Muscle layer of colon (tissue), 2 donors: ENCODE measurements around the gene ADPRS.

Experiments
- H3K27ac ChIP-seq: one replicate; pipeline ENCODE4 v1.7.0; 2013; ENCODE audit warnings: low read depth, mild to moderate bottlenecking, low read length, moderate library complexity
- H3K27me3 ChIP-seq, 2 donors: one replicate each; pipeline ENCODE4 v1.7.0; 2013; ENCODE audit warnings: low read length in 2 of 2, mild to moderate bottlenecking in 2 of 2; ENCODE audit not compliant: insufficient read depth in 2 of 2, control insufficient read depth in 1 of 2
- H3K36me3 ChIP-seq: one replicate; pipeline ENCODE4 v1.7.0; 2013; ENCODE audit warnings: mild to moderate bottlenecking, low read length; ENCODE audit not compliant: insufficient read depth
- H3K4me1 ChIP-seq: one replicate; pipeline ENCODE4 v1.7.0; 2013; ENCODE audit warnings: mild to moderate bottlenecking, low read length; ENCODE audit not compliant: insufficient read depth
- H3K4me3 ChIP-seq, 2 donors: one replicate each; pipeline ENCODE4 v1.7.0; 2013; ENCODE audit warnings: low read length in 2 of 2, low read depth in 1 of 2, mild to moderate bottlenecking in 1 of 2, moderate library complexity in 1 of 2
- H3K9ac ChIP-seq: one replicate; pipeline ENCODE4 v1.7.0; 2013; ENCODE audit warnings: low read length
- H3K9me3 ChIP-seq: one replicate; pipeline ENCODE4 v1.7.0; 2013; ENCODE audit warnings: mild to moderate bottlenecking, low read length
- donor health status: abdominal sarcoma.
- donor health status: Adenocarcinoma of cecum.

The ADPRS gene

GRCh38 chr1:36114371-36114770 lies 25.7 kb downstream of the ADPRS start:
- Histone ChIP-seq H3K4me3 (no peak overlapping the region), H3K36me3 (no peaks in the 10 kb centered on the region), H3K27ac (no peak overlapping the region), H3K4me1 (peaks cover 14% of the 10 kb centered on the region), H3K27me3 (no peaks in the 10 kb centered on the region), H3K9me3 (no peaks in the 10 kb centered on the region), H3K9ac (no peak overlapping the region)

- no peaks in the 10 kb centered on the region for H3K27me3 ChIP-seq
- no peak overlapping the region for H3K9ac ChIP-seq
- H3K9me3 ChIP-seq: no peaks in the 10 kb centered on the region
- peaks cover 14% of the 10 kb centered on the region for H3K4me1 ChIP-seq
- H3K4me3 ChIP-seq: no peak overlapping the region
- H3K36me3 ChIP-seq: no peaks in the 10 kb centered on the region
- H3K27ac ChIP-seq: peak overlapping the region; percentile 63
These were observed 26.5 kb downstream of the ADPRS start for GRCh38 chr1:36115200-36115669.

- no peak overlapping the region for H3K27ac ChIP-seq
These were observed 27.2 kb downstream of the ADPRS start for GRCh38 chr1:36115931-36116330.

DNA sequence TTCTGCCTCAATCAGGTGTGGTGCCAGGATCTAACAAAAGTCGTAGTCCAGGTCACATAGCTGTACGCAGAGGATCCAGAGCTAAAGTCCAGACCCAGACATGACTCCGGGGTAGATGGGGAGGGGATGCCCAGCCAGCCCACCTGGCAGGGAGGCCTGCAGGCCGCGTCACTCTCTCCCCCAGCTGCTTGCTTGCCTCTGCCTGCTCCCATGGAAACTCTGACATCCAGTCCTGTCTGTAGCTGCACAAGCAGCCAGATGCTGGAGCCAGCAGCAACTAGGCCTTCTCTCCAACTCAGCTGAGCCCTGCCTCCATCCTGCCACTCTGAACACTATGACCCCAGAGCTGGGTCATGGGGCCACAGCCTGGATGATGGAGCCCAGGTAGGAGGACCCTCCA lies 28.2 kb downstream of the ADPRS start:
- Histone ChIP-seq H3K36me3 (no peaks in the 10 kb centered on the region), H3K27me3 (no peaks in the 10 kb centered on the region), H3K4me3 (no peak overlapping the region), H3K27ac (no peak overlapping the region), H3K4me1 (peaks cover 14% of the 10 kb centered on the region), H3K9ac (no peak overlapping the region), H3K9me3 (no peaks in the 10 kb centered on the region)

More at GRCh38 chr1:36115931-36116330, 27.2 kb downstream of the ADPRS start:
- Histone ChIP-seq H3K27me3 (no peaks in the 10 kb centered on the region), H3K9me3 (no peaks in the 10 kb centered on the region), H3K9ac (no peak overlapping the region), H3K4me3 (no peak overlapping the region), H3K4me1 (peaks cover 14% of the 10 kb centered on the region), H3K36me3 (no peaks in the 10 kb centered on the region)

DNA sequence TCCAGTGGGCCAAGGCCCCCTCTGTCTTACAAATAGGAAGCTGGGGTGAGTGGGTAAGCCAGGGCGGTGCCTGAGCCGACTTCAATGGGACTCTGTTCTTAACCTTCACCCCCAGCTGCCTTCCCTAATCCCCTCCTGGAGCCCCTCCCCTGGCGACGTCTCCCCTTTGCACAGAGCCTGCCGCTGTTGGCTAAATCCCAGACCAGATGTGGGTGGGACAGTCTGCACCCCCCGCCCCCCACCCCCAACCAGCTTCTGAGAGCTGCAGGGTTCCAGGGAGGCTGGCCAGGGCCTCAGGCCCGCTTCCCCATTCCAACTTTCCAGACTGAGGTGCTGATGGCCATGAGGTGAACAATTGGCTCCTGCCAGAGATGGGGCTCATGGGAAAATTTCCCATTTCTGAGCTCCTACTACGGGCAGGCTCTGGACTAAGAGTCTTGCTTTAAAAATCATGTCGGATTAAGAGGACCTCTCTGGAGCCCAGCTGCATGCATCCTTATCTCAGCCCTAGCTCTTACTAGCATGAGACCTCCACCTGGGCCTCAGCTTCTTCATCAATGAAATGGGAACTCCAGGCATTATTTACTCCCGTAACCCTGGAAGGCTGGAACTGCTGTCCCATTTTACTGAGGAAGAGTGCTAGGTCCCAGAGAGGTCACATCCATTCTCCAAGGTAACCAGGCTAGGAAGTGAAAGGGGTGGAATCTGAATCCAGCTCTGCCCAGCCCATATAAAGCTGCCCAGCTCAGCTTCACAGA lies 29.9 kb downstream of the ADPRS start:
- Histone ChIP-seq H3K27ac (no peak overlapping the region), H3K4me3 (no peak overlapping the region), H3K36me3 (no peaks in the 10 kb centered on the region), H3K9me3 (no peaks in the 10 kb centered on the region), H3K4me1 (peaks cover 14% of the 10 kb centered on the region), H3K27me3 (no peaks in the 10 kb centered on the region), H3K9ac (no peak overlapping the region)

DNA sequence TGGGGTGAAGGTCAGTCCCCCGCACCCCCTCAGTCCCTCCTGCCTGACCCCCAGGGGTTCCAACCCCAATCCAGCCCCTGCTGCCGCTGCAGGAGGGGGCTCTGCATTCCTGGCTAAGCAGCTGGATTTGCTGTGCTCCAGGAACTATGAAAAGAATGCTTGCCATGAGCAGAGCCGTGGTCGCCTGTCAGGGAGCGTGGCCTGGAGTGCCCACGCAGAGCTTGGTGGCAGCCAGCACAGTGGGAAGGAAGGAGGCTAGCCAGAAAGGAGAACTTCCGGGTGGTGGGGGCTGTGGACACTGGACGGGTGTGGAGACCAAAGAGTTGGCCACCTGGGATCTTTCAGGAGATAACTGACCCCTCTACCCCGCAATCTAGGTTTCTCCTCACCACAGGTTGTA lies 30.8 kb downstream of the ADPRS start:
- Histone ChIP-seq H3K4me1 (peaks cover 14% of the 10 kb centered on the region), H3K4me3 (no peak overlapping the region), H3K36me3 (no peaks in the 10 kb centered on the region)

DNA sequence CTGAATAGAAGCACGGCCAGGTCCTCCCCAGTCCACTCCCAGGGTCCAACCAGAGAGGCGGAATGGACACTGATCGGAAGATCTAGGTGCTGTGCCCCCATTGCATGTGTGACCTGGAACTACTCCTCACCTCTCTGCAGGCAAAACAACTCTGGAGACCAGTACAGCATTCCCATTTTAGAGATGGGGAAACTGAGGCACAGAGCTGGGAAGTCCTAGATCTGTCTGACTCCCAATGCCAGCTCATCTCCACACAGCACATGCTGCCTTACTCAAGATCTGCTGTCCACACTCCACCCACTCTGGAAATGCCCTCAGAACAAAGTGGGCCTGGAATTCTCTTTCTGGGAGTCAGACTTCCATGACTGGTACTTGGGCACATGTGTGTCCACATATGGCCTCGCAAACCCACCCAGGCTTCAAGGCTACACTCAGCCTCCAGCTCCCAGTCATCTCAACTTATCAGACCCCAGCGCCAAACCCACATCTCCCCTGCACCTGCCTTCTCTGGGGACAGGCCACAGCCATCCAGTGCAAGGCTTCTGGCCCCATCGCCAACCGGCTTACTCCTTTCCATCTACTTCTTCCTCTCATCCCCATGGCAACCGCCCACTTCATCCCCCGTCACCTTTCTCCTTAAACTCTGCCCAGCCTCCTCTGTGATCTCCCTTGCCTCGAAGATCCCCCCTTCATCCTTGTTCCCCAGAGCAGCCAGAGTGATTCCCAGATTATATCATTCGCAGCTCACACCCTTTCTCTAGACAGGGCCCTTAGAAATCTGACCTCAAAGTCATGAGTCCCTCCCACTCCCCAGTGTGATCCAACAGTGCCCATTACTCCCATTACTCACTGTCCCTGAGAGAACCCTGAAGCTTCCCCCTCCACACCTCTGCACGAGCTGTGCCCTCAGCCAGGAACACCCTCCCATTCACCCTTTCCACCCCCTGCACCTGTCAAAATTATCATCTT lies 33.7 kb downstream of the ADPRS start:
- Histone ChIP-seq H3K9me3 (no peaks in the 10 kb centered on the region), H3K27ac (no peak overlapping the region), H3K9ac (no peak overlapping the region), H3K36me3 (no peaks in the 10 kb centered on the region), H3K27me3 (no peaks in the 10 kb centered on the region), H3K4me3 (no peak overlapping the region), H3K4me1 (no peaks in the 10 kb centered on the region)

More for the DNA sequence above, 30.8 kb downstream of the ADPRS start:
- no peaks in the 10 kb centered on the region for H3K27me3 ChIP-seq
- no peak overlapping the region for H3K9ac ChIP-seq
- H3K27ac ChIP-seq: no peak overlapping the region
- no peaks in the 10 kb centered on the region for H3K9me3 ChIP-seq

GRCh38 chr1:36123356-36123755 lies 34.7 kb downstream of the ADPRS start:
- no peak overlapping the region for H3K9ac ChIP-seq
- no peaks in the 10 kb centered on the region for H3K9me3 ChIP-seq
- H3K36me3 ChIP-seq: no peaks in the 10 kb centered on the region
- no peak overlapping the region for H3K27ac ChIP-seq
- H3K4me1 ChIP-seq: no peaks in the 10 kb centered on the region
- no peak overlapping the region for H3K4me3 ChIP-seq
- H3K27me3 ChIP-seq: no peaks in the 10 kb centered on the region

GRCh38 chr1:36124404-36125128 lies 35.9 kb downstream of the ADPRS start:
- H3K4me3 ChIP-seq: no peak overlapping the region
- no peaks in the 10 kb centered on the region for H3K4me1 ChIP-seq
- H3K9me3 ChIP-seq: no peaks in the 10 kb centered on the region
- no peaks in the 10 kb centered on the region for H3K27me3 ChIP-seq
- no peak overlapping the region for H3K27ac ChIP-seq
- H3K36me3 ChIP-seq: no peaks in the 10 kb centered on the region
- no peak overlapping the region for H3K9ac ChIP-seq

DNA sequence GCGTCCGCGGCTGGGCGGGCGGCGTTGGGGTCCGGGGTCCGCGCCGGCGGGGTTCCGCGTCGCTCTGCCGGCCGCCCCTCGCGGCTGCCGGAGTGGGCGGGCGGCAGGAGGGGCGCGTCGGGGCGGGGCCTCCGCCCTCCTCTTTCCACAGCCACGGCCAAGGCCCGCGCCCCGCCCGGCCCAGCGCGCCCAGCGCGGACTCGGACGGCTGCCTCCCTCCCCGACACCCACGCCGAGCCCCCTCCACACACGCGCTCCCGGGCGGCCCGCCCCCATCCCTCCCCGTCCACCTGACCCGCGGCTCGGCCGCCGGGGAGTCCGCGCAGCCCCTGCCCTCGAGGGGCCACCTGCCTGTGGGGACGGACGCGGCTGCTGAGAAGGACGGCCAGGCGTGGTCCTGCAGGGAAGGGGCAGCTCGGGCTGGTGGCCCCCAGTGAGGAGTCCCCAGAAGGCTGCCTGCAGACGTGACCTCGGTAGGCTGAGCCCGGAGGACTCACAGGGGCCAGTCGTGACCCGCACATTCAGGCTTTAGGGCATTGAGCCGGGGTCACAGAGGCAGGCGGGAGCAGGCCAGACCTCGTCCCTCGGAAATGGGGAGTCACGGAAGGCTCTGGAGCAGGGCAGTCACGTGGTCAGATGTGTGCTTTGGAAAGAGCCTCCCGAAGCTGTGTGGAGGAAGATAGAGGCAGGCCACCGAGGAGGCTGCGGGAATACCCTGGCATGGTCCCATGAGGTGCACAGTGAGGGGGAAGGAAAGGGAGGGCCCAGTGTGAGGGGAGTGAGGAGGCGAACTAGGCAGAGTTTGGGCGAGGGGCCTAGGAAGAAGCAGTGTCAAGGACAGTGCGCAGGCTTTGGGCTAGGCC lies 36.7 kb downstream of the ADPRS start, which contains the start of gene COL8A2:
TSS of gene COL8A2 (minus strand) at position 94 of the 863 bp plus-strand sequence. CDS start 24,980 bp downstream, outside the sequence.
- no peaks in the 10 kb centered on the region for H3K4me1 ChIP-seq
- no peaks in the 10 kb centered on the region for H3K27me3 ChIP-seq
- H3K9ac ChIP-seq: no peak within 1 kb of the TSS
- no peak within 1 kb of the TSS for H3K27ac ChIP-seq
- H3K9me3 ChIP-seq: no peaks in the 10 kb centered on the region
- H3K4me3 ChIP-seq: peak within 1 kb of the TSS; percentile 45 to 57
- H3K36me3 ChIP-seq: no peaks in the 10 kb centered on the region
